Colonic mucosa (tissue), 4 donors: Measurements from ENCODE around the gene CDH4. TPM values are rescaled to one million over a fixed set of nuclear protein-coding genes. Genes with fewer than 3 reads are reported as not detected.

Source experiments
- DNase-seq: peaks from one replicate; pipeline ENCODE4 v3.0.0-alpha.2; 2020
- H3K27ac ChIP-seq: fragments of 200-600 bp; one replicate; pipeline ENCODE4 v1.8.0; 2021
- H3K27me3 ChIP-seq: fragments of 200-600 bp; one replicate; pipeline ENCODE4 v1.8.0; 2021
- H3K36me3 ChIP-seq: fragments of 200-600 bp; one replicate; pipeline ENCODE4 v1.8.0; 2021
- H3K4me1 ChIP-seq: fragments of 200-600 bp; one replicate; pipeline ENCODE4 v1.8.0; 2021; ENCODE audit warnings: mild to moderate bottlenecking
- H3K4me3 ChIP-seq: fragments of 200-600 bp; one replicate; pipeline ENCODE4 v1.8.0; 2021
- H3K9ac ChIP-seq, 2 donors: one replicate each; pipeline ENCODE4 v1.7.0; 2013; ENCODE audit warnings: control low read depth in 2 of 2, low read depth in 2 of 2, low read length in 2 of 2
- H3K9me3 ChIP-seq: fragments of 200-600 bp; one replicate; pipeline ENCODE4 v1.8.0; 2021
- intact Hi-C: fragments of 100-400 bp; cut with DNase I; formaldehyde crosslinking; loops from one replicate; pipeline ENCODE4 v1.14.1; 2022
- total RNA-seq, 2 donors: library from RNA; stranded (reverse); fragmentation: NEBNext Ultra II Directional in 1 of 2; extraction: Animal tissue kit (Norgen Biotek cat#: 25700) in 1 of 2; gene quantifications; one replicate each; pipeline ENCODE4 v1.2.1, GENCODE V29; 2021
- TF ChIP-seq, protein P1 (sequence below): fragments of 200-600 bp; IDR thresholded peaks from one replicate; pipeline ENCODE4 v1.8.0; 2022; ENCODE audit warnings: antibody characterized with exemption, mild to moderate bottlenecking
- donor health status: healthy.
- donor health status: DM: no; HTN: no; CAD: no.
- donor health status: DM: no; HTN: no; CAD: no.

The CDH4 gene
- total RNA-seq, 2 donors from 2014 or later: 0.08 TPM; not detected in 1

DNA sequence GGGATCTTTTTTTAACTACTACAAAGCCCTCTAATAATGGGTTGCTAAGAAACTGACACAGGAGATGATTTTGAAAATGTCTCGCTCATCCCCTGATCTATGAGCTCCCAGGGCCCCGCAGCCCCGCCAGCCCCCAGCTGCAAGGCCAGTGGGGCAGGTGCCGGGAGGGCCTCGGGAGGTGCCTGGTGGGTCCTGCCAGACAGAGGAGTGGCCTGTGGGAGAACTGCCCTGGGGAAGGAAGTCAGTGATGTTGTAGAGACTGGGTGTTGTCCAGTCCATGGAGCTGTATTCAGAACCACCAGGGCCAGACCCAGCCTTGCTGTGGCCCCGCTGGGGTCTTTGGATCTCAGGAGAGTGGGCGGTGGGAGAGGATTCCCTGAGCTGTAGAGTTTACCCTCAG lies 554.9 kb downstream of the CDH4 start:
- no peaks in the 10 kb centered on the region for H3K4me1 ChIP-seq
- intact Hi-C loops: no loop called here
- no peak overlapping the region for H3K9ac ChIP-seq
- DNase-seq: no peak
- no peak overlapping the region for H3K27ac ChIP-seq
- no peaks in the 10 kb centered on the region for H3K9me3 ChIP-seq
- TF ChIP-seq, protein P1, sequence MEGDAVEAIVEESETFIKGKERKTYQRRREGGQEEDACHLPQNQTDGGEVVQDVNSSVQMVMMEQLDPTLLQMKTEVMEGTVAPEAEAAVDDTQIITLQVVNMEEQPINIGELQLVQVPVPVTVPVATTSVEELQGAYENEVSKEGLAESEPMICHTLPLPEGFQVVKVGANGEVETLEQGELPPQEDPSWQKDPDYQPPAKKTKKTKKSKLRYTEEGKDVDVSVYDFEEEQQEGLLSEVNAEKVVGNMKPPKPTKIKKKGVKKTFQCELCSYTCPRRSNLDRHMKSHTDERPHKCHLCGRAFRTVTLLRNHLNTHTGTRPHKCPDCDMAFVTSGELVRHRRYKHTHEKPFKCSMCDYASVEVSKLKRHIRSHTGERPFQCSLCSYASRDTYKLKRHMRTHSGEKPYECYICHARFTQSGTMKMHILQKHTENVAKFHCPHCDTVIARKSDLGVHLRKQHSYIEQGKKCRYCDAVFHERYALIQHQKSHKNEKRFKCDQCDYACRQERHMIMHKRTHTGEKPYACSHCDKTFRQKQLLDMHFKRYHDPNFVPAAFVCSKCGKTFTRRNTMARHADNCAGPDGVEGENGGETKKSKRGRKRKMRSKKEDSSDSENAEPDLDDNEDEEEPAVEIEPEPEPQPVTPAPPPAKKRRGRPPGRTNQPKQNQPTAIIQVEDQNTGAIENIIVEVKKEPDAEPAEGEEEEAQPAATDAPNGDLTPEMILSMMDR: no peak
- H3K4me3 ChIP-seq: no peak overlapping the region
- no peaks in the 10 kb centered on the region for H3K27me3 ChIP-seq
- H3K36me3 ChIP-seq: no peaks in the 10 kb centered on the region

DNA sequence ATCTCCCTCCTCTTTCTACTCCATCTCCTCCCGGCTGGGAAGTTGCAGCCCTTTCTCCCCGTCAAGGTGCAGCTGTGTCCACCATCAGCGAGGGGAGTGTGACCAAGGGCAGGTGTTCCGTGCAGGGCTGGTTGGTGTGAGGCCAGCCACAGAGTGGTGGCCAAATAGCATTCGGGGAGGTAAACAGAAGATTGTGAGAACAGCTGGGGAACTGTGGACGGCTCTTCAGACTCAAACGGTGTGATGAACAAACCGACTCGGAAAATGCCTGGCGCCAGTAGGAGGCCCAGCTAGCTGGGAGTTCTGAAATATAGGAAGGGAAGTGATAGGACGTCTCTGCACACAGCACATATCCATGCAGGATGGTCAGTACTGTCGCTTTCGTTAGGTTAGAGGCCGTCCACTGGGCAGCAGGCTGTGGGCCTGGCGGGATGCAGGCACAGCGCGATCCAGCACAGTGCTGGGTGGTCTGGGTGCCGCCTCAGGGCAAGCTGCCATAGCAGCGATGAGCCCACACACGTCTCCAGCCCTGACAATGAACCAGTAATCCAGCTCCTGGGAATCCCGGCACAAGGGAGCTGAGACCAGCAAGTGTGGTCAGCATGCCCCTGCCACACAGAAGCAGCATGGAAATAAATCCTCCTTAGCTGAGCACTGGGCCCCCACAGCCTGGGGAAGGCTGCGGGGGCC lies 555.6 kb downstream of the CDH4 start:
- Histone ChIP-seq H3K9ac (no peak overlapping the region), H3K36me3 (no peaks in the 10 kb centered on the region), H3K4me3 (no peak overlapping the region), H3K9me3 (no peaks in the 10 kb centered on the region), H3K4me1 (no peaks in the 10 kb centered on the region), H3K27me3 (no peaks in the 10 kb centered on the region), H3K27ac (no peak overlapping the region)
- DNase-seq: no peak
- intact Hi-C loops: no loop called here
- TF ChIP-seq, protein P1: no peak

DNA sequence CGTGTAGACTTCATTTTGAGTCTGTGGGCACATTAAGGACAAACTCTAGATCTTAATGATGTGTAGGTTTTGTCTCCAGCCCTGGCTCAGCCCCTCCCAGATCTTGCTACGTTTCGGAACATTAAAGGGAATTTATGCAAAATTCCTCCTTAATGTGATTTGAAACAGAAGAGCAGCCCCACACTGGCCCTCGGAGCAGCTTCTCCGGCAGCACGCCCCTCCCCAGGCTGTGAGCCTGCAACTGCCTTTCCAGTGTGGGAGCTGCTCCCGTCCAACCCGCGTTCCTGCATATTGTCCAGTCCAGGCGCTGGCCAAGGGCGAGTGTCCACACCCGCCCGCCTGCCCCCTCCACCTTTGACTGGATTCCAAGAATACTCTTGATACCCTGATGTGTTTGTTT lies 556.4 kb downstream of the CDH4 start:
- intact Hi-C loops: no loop called here
- TF ChIP-seq, protein P1: no peak
- Histone ChIP-seq H3K9ac (no peak overlapping the region), H3K36me3 (no peaks in the 10 kb centered on the region), H3K4me3 (no peak overlapping the region), H3K27me3 (no peaks in the 10 kb centered on the region), H3K27ac (no peak overlapping the region), H3K4me1 (no peaks in the 10 kb centered on the region), H3K9me3 (no peaks in the 10 kb centered on the region)
- no peak for DNase-seq

DNA sequence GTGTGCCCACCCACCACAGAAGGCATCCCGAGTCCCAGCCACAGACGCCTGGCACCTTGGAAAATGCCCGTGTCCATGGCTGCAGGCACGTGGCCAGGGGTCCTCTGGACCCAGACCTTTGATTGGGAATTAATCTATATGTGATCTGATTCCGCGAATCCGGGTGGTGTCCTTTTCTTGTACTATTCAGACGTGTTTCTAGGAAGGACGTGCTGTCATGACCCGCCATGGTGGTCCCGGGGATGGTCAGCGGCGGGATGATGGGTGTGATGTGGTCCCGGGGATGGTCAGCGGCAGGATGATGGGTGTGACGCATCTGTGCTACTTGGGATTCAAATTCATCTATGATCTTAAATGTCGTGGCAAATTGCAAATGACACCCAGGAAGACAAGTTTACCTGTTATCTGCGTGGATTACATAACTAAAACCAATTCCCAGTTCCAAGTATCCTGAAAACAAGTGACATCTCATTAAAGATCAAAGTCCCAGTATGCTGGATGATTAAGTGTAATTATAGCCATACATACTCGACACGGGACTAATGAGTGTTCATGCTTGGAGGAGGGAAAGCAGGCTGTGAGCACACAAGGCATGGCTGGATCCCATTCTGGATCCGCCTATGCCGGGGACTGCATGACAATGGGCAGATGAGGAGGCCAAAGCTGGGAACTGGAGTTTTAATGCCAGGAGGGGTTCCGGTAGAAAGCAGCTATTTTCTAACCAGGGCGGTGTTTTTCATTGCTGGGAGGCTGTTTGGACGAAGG lies 557.1 kb downstream of the CDH4 start:
- no peak for DNase-seq
- Histone ChIP-seq H3K9ac (no peak overlapping the region), H3K27me3 (no peaks in the 10 kb centered on the region), H3K36me3 (no peaks in the 10 kb centered on the region), H3K27ac (no peak overlapping the region), H3K4me1 (no peaks in the 10 kb centered on the region), H3K9me3 (no peaks in the 10 kb centered on the region), H3K4me3 (no peak overlapping the region)
- TF ChIP-seq, protein P1: no peak
- intact Hi-C loops: no loop called here

DNA sequence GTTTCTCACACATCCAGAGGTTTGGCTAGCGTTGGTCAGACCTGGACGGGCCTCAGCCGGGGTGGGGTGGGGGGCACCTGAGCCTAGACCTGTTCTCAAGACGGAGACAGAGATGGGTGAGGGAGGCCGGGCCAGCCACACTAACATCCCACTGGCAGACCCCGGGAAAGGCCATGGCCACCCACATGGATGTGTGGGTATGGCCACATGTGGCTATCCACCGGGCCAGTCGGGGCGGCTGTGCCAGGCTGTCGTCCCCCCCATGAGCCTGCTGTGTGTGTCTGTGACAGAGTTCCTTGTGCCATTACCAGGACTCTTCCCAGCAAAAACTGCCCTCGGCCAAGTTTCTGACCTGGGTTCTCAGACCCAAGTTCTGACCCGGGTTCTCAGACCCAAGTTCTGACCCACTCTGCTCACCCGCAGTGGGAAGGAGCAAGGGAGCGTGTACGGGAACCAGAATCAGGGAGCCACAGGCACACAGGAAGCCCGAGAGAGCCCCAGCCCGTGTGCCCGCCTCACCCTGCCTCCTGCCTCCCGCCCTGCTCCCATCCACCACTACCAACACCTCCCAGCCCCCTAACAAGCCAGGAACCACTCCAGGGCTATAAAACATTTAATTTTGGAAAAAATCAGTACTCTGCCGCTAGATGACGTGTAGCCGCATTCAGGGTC lies 558.1 kb downstream of the CDH4 start:
- no peak overlapping the region for H3K27ac ChIP-seq
- H3K9me3 ChIP-seq: no peaks in the 10 kb centered on the region
- intact Hi-C loops: no loop called here
- H3K27me3 ChIP-seq: no peaks in the 10 kb centered on the region
- H3K36me3 ChIP-seq: no peaks in the 10 kb centered on the region
- no peak overlapping the region for H3K4me3 ChIP-seq
- TF ChIP-seq, protein P1: no peak
- H3K9ac ChIP-seq: no peak overlapping the region
- no peaks in the 10 kb centered on the region for H3K4me1 ChIP-seq
- DNase-seq: no peak
